ENCODE data around the gene SCN5A. TPM values are rescaled to one million over a fixed set of nuclear protein-coding genes. Genes with fewer than 3 reads are reported as not detected.

Gene SCN5A
- total and polyA plus RNA-seq, 9 donors: 1.9 to 4.8 (median 4.3) TPM

GRCh38 chr3:38533285-38533976 lies 116.1 kb downstream of the SCN5A start:
- Histone ChIP-seq H3K4me1 (ENCODE audit: control insufficient read depth, insufficient read depth, low read length) (no peaks in the 10 kb centered on the region), H3K27me3 (ENCODE audit: control insufficient read depth, insufficient read depth, low read length) (no peaks in the 10 kb centered on the region), H3K9me3 (replicated peaks; ENCODE audit: control insufficient read depth, low read depth, low read length) (no peaks in the 10 kb centered on the region), H3K4me3 (ENCODE audit: low read length) (no peak overlapping the region), H3K36me3 (ENCODE audit: control insufficient read depth, insufficient read depth, low read length) (peaks cover 4% of the 10 kb centered on the region), H3K27ac (ENCODE audit: low read length) (no peak overlapping the region)
- no peak for DNase-seq
- 56% methylated on average over 2 of the region's 13 CpGs for WGBS (ENCODE audit: insufficient coverage)

DNA sequence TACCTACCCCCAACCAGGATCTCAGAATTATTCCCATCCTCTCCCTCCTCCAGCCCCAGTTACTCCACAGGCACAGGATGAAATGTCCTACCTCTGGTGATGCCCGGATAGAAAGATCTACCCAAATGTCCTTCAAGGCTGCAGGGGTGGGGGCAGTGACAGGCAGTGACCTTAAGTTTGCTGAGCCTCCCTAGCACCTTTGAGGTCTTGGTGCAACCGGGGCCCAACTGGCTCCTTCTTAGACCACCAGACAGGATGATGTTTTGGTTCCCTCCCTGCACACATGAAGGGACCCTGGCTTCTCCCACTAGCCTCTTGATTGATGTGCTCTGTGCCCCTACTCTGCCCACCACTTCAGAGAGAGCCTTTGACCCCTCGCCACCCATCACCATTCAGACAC lies 117.0 kb downstream of the SCN5A start:
- Histone ChIP-seq H3K27me3 (ENCODE audit: control insufficient read depth, insufficient read depth, low read length) (no peaks in the 10 kb centered on the region), H3K36me3 (ENCODE audit: control insufficient read depth, insufficient read depth, low read length) (peaks cover 12% of the 10 kb centered on the region), H3K9me3 (replicated peaks; ENCODE audit: control insufficient read depth, low read depth, low read length) (no peaks in the 10 kb centered on the region), H3K4me1 (ENCODE audit: control insufficient read depth, insufficient read depth, low read length) (no peaks in the 10 kb centered on the region), H3K27ac (ENCODE audit: low read length) (no peak overlapping the region), H3K4me3 (ENCODE audit: low read length) (no peak overlapping the region)
- DNase-seq: no peak
- WGBS (ENCODE audit: insufficient coverage): 80% methylated on average over 1 of the region's 3 CpGs

- peaks cover 36% of the 10 kb centered on the region for H3K36me3 ChIP-seq (ENCODE audit: control insufficient read depth, insufficient read depth, low read length)
- DNase-seq: peak; percentile 24
- H3K9me3 ChIP-seq (replicated peaks; ENCODE audit: control insufficient read depth, low read depth, low read length): no peaks in the 10 kb centered on the region
- H3K4me1 ChIP-seq (ENCODE audit: control insufficient read depth, insufficient read depth, low read length): no peaks in the 10 kb centered on the region
- H3K27ac ChIP-seq (ENCODE audit: low read length): no peak overlapping the region
- H3K27me3 ChIP-seq (ENCODE audit: control insufficient read depth, insufficient read depth, low read length): no peaks in the 10 kb centered on the region
- WGBS (ENCODE audit: insufficient coverage): 86% methylated on average over 1 of the region's 1 CpG
- H3K4me3 ChIP-seq (ENCODE audit: low read length): no peak overlapping the region
These were observed 121.0 kb downstream of the SCN5A start for GRCh38 chr3:38528457-38528856.

DNA sequence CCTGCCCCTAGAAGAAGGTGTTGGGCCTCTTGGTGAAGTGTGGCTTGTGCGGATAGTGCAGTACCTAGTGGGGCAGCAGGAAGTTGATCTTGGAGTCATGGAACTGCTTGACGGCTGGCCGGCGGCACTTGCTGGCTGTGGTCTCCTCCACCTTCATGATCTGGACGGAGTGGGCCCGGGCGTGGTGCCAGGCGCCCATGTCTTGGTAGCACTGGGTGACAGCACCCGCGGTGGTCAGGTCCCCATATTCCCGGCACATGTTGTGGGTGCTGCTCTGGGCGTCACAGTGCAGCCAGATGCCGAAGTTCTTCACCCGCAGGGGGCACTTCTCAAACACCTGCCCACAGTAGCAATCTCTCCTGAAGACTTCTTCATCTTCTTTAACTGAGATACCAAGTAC lies 122.7 kb downstream of the SCN5A start:
- H3K36me3 ChIP-seq (ENCODE audit: control insufficient read depth, insufficient read depth, low read length): peaks cover 47% of the 10 kb centered on the region
- 94% methylated on average over 14 of the region's 14 CpGs for WGBS (ENCODE audit: insufficient coverage)
- DNase-seq: no peak

DNA sequence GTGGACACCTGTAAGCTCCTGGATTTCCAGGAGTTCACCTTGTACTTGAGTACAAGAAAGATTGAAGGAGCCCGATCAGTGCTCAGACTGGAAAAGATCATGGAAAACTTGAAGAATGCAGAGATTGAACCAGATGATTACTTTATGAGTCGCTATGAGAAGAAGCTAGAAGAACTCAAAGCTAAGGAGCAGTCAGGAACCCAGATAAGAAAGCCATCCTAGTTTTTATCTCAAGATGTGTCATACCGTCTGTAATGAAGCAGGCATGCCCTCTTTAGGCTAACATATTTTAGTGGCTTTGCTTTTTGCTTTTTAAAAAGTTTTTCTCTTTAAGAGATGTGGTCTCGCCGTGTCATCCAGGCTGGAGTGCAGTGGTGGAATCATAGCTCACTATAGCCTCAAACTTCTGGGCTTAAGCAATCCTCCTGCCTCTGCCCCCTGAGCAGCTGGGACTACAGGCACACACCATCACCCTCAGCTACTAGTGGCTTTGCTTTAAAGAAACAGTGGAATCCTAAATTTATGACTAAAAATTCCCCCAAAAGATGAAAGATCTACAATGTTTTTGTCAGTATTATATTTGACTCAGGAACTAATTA lies 125.2 kb downstream of the SCN5A start:
- DNase-seq: no peak
- 87% methylated on average over 4 of the region's 5 CpGs for WGBS (ENCODE audit: insufficient coverage)
- Histone ChIP-seq H3K4me1 (ENCODE audit: control insufficient read depth, insufficient read depth, low read length) (no peaks in the 10 kb centered on the region), H3K27me3 (ENCODE audit: control insufficient read depth, insufficient read depth, low read length) (no peaks in the 10 kb centered on the region), H3K36me3 (ENCODE audit: control insufficient read depth, insufficient read depth, low read length) (peaks cover 44% of the 10 kb centered on the region), H3K27ac (ENCODE audit: low read length) (no peak overlapping the region), H3K4me3 (ENCODE audit: low read length) (no peak overlapping the region), H3K9me3 (replicated peaks; ENCODE audit: control insufficient read depth, low read depth, low read length) (no peaks in the 10 kb centered on the region)

More for the DNA sequence above, 122.7 kb downstream of the SCN5A start:
- H3K27me3 ChIP-seq (ENCODE audit: control insufficient read depth, insufficient read depth, low read length): no peaks in the 10 kb centered on the region
- H3K4me1 ChIP-seq (ENCODE audit: control insufficient read depth, insufficient read depth, low read length): no peaks in the 10 kb centered on the region
- H3K27ac ChIP-seq (ENCODE audit: low read length): no peak overlapping the region
- no peaks in the 10 kb centered on the region for H3K9me3 ChIP-seq (replicated peaks; ENCODE audit: control insufficient read depth, low read depth, low read length)
- H3K4me3 ChIP-seq (ENCODE audit: low read length): no peak overlapping the region

DNA sequence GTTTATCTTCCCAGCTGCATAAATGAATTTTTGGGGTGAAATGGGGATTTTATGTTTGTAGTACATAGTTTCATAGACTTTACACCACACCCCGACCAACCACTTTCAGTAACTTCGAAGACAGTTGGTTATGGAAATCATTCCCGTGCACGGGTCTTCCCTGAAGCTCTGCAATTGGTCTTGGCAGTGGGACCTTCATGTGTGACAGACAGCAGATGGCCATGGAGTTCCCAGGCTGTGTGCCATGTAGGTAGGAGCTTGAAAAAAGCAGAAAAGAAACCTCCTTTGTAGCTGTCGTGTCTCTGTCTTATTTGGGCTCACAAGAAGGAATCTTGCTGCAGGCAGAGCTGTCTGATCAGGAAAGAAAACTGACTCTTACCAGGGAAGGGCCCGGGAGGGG lies 127.5 kb downstream of the SCN5A start:
- DNase-seq: no peak
- 94% methylated on average over 3 of the region's 6 CpGs for WGBS (ENCODE audit: insufficient coverage)
- Histone ChIP-seq H3K27ac (ENCODE audit: low read length) (no peak overlapping the region), H3K9me3 (replicated peaks; ENCODE audit: control insufficient read depth, low read depth, low read length) (no peaks in the 10 kb centered on the region), H3K4me3 (ENCODE audit: low read length) (no peak overlapping the region), H3K27me3 (ENCODE audit: control insufficient read depth, insufficient read depth, low read length) (no peaks in the 10 kb centered on the region), H3K36me3 (ENCODE audit: control insufficient read depth, insufficient read depth, low read length) (peaks cover 43% of the 10 kb centered on the region), H3K4me1 (ENCODE audit: control insufficient read depth, insufficient read depth, low read length) (no peaks in the 10 kb centered on the region)

DNA sequence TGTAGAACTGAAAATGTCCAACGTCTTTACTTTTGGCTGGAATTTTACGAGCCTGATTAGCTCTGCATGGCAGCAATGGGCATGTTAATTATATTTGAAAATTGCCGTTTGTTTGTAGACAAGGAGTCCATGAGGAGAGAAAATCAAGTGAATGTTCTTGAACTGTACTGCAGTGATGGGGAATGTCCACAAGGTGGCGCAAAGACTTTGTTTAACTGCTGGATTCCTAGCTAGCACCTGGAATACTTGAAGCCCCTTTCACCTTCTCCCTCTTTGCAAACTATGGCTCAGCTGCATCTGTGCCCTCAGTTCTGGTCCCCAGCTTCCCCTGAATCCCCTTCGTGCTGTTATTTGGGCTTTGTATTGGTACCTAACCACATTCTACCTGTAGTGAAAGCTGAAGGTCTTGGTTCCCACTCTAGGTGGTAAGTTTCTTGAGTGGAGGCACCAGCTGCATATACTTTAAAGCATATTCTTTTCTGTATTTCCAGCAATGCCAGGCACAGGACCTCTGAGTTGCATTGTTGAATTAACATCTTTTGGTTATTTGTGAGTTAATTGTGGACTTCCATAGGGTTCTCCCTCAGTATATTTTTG lies 128.0 kb downstream of the SCN5A start:
- 3% methylated on average over 4 of the region's 5 CpGs for WGBS (ENCODE audit: insufficient coverage)
- Histone ChIP-seq H3K36me3 (ENCODE audit: control insufficient read depth, insufficient read depth, low read length) (peaks cover 43% of the 10 kb centered on the region), H3K4me3 (ENCODE audit: low read length) (no peak overlapping the region), H3K4me1 (ENCODE audit: control insufficient read depth, insufficient read depth, low read length) (no peaks in the 10 kb centered on the region), H3K9me3 (replicated peaks; ENCODE audit: control insufficient read depth, low read depth, low read length) (no peaks in the 10 kb centered on the region), H3K27me3 (ENCODE audit: control insufficient read depth, insufficient read depth, low read length) (no peaks in the 10 kb centered on the region), H3K27ac (ENCODE audit: low read length) (no peak overlapping the region)
- DNase-seq: peak; percentile 73

DNA sequence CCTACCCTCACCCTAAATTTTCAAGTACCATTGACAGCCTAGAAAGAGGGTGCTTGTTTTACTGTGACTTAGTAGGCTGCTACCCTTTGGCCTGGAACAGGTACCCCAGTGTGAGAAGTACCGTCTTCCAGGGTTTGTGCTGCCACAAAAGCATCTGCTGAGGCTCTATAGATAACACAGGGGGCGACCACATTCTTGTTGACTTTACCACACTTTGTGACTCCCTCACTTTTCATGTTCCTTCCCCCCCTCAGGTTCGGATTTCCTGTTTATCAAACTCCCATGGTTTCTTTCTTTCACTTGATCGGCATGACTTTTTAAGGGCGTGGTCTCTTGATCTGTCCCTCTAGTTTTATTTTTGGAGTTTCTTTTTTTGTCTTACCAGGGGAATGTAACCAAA lies 129.8 kb downstream of the SCN5A start:
- peaks cover 34% of the 10 kb centered on the region for H3K36me3 ChIP-seq (ENCODE audit: control insufficient read depth, insufficient read depth, low read length)
- no peaks in the 10 kb centered on the region for H3K9me3 ChIP-seq (replicated peaks; ENCODE audit: control insufficient read depth, low read depth, low read length)
- 60% methylated on average over 2 of the region's 5 CpGs for WGBS (ENCODE audit: insufficient coverage)
- H3K27me3 ChIP-seq (ENCODE audit: control insufficient read depth, insufficient read depth, low read length): no peaks in the 10 kb centered on the region
- H3K27ac ChIP-seq (ENCODE audit: low read length): no peak overlapping the region
- DNase-seq: no peak
- no peaks in the 10 kb centered on the region for H3K4me1 ChIP-seq (ENCODE audit: control insufficient read depth, insufficient read depth, low read length)
- H3K4me3 ChIP-seq (ENCODE audit: low read length): no peak overlapping the region

GRCh38 chr3:38519000-38519399 lies 130.5 kb downstream of the SCN5A start:
- H3K27ac ChIP-seq (ENCODE audit: low read length): no peak overlapping the region
- H3K27me3 ChIP-seq (ENCODE audit: control insufficient read depth, insufficient read depth, low read length): no peaks in the 10 kb centered on the region
- H3K4me1 ChIP-seq (ENCODE audit: control insufficient read depth, insufficient read depth, low read length): no peaks in the 10 kb centered on the region
- no CpG with 5 or more reads among the region's 1 CpG for WGBS (ENCODE audit: insufficient coverage)
- no peak overlapping the region for H3K4me3 ChIP-seq (ENCODE audit: low read length)
- H3K9me3 ChIP-seq (replicated peaks; ENCODE audit: control insufficient read depth, low read depth, low read length): no peaks in the 10 kb centered on the region
- no peak for DNase-seq
- H3K36me3 ChIP-seq (ENCODE audit: control insufficient read depth, insufficient read depth, low read length): peaks cover 32% of the 10 kb centered on the region

DNA sequence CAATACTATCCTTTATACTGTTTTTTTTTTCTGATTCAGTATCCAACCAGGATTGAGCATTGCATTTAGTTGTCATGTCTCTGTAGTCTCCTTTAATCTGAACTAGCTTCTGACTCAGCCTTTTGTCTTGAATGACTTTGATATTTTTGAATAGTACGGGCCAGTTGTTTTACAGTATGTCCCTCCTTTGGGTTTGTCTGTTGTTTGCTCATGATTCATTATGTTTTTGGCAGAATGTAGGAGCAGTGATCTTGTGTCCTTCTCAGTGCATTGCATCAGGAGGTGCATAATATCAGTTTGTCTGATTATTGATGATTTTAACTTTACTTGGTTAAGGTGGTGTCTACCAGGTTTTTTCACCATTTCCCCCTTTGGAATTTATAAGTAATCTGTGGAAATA lies 132.8 kb downstream of the SCN5A start:
- no CpG with 5 or more reads among the region's 1 CpG for WGBS (ENCODE audit: insufficient coverage)
- Histone ChIP-seq H3K36me3 (ENCODE audit: control insufficient read depth, insufficient read depth, low read length) (peaks cover 26% of the 10 kb centered on the region), H3K4me1 (ENCODE audit: control insufficient read depth, insufficient read depth, low read length) (no peaks in the 10 kb centered on the region)

More for the DNA sequence above, 132.8 kb downstream of the SCN5A start:
- no peak for DNase-seq
- Histone ChIP-seq H3K9me3 (replicated peaks; ENCODE audit: control insufficient read depth, low read depth, low read length) (no peaks in the 10 kb centered on the region), H3K4me3 (ENCODE audit: low read length) (no peak overlapping the region), H3K27ac (ENCODE audit: low read length) (no peak overlapping the region), H3K27me3 (ENCODE audit: control insufficient read depth, insufficient read depth, low read length) (no peaks in the 10 kb centered on the region)
